IPS-20b (cell line): ENCODE measurements around the gene GRIK2.
"Not testable (repeated sequence)": the region's sequence is repeated elsewhere in the genome, so short reads cannot be mapped to it uniquely, and the experiment has no call there.

Experiments used
- H3K27ac ChIP-seq: one replicate; pipeline ENCODE4 v1.5.1; 2013; ENCODE audit warnings: low read length
- H3K27me3 ChIP-seq: 2 replicates; pipeline ENCODE4 v1.6.1; 2013; ENCODE audit warnings: mild to moderate bottlenecking, low read length, inconsistent platforms; ENCODE audit not compliant: insufficient read depth
- H3K36me3 ChIP-seq: 2 replicates; pipeline ENCODE4 v1.6.1; 2013; ENCODE audit warnings: low read depth, mild to moderate bottlenecking, inconsistent platforms, low read length, moderate library complexity; ENCODE audit not compliant: insufficient read depth
- H3K4me1 ChIP-seq: 2 replicates; pipeline ENCODE4 v1.6.1; 2013; ENCODE audit warnings: mild to moderate bottlenecking, control low read depth, inconsistent platforms, low read length, moderate library complexity; ENCODE audit not compliant: insufficient read depth
- H3K4me3 ChIP-seq: 2 replicates; pipeline ENCODE4 v1.5.1; 2013; ENCODE audit warnings: mild to moderate bottlenecking, low read length, inconsistent platforms
- H3K9ac ChIP-seq: 2 replicates; pipeline ENCODE4 v1.6.1; 2013; ENCODE audit warnings: low read depth, mild to moderate bottlenecking, inconsistent platforms, low read length, moderate library complexity
- H3K9me3 ChIP-seq: 2 replicates; pipeline ENCODE4 v1.6.1; 2013; ENCODE audit warnings: mild to moderate bottlenecking, low read depth, low read length, inconsistent platforms; ENCODE audit not compliant: insufficient read depth

Gene GRIK2

GRCh38 chr6:101605426-101605825, 211.9 kb downstream of the GRIK2 start:
- Histone ChIP-seq H3K27me3 (no peaks in the 10 kb centered on the region), H3K4me1 (no peaks in the 10 kb centered on the region), H3K27ac (no peak overlapping the region), H3K9me3 (no peaks in the 10 kb centered on the region), H3K9ac (no peak overlapping the region), H3K4me3 (no peak overlapping the region), H3K36me3 (no peaks in the 10 kb centered on the region)

- Histone ChIP-seq H3K27me3 (no peaks in the 10 kb centered on the region), H3K9ac (no peak overlapping the region), H3K9me3 (no peaks in the 10 kb centered on the region), H3K36me3 (no peaks in the 10 kb centered on the region), H3K27ac (no peak overlapping the region), H3K4me1 (no peaks in the 10 kb centered on the region), H3K4me3 (no peak overlapping the region)
Observed at GRCh38 chr6:101605874-101606273, 212.4 kb downstream of the GRIK2 start.

- no peak overlapping the region for H3K27ac ChIP-seq
- H3K4me1 ChIP-seq = no peaks in the 10 kb centered on the region
- no peaks in the 10 kb centered on the region for H3K36me3 ChIP-seq
- H3K27me3 ChIP-seq = no peaks in the 10 kb centered on the region
- H3K4me3 ChIP-seq = no peak overlapping the region
- no peak overlapping the region for H3K9ac ChIP-seq
- no peaks in the 10 kb centered on the region for H3K9me3 ChIP-seq
Observed at GRCh38 chr6:101607111-101607690, 213.7 kb downstream of the GRIK2 start.

- H3K36me3 ChIP-seq = no peaks in the 10 kb centered on the region
- no peak overlapping the region for H3K27ac ChIP-seq
- no peaks in the 10 kb centered on the region for H3K27me3 ChIP-seq
- H3K9ac ChIP-seq = no peak overlapping the region
- peaks cover under 1% of the 10 kb centered on the region; the same call in 1 of the 2 replicates for H3K4me1 ChIP-seq
- H3K4me3 ChIP-seq = no peak overlapping the region
- no peaks in the 10 kb centered on the region for H3K9me3 ChIP-seq
Observed at GRCh38 chr6:101608703-101609102, 215.2 kb downstream of the GRIK2 start.

GRCh38 chr6:101613556-101613955, 220.0 kb downstream of the GRIK2 start:
- Histone ChIP-seq H3K9ac (no peak overlapping the region), H3K4me1 (peaks cover 24% of the 10 kb centered on the region; the same call in 1 of the 2 replicates), H3K9me3 (no peaks in the 10 kb centered on the region), H3K36me3 (no peaks in the 10 kb centered on the region), H3K27ac (no peak overlapping the region), H3K27me3 (no peaks in the 10 kb centered on the region), H3K4me3 (no peak overlapping the region)

GRCh38 chr6:101614774-101615173, 221.3 kb downstream of the GRIK2 start:
- no peaks in the 10 kb centered on the region for H3K9me3 ChIP-seq
- H3K36me3 ChIP-seq = no peaks in the 10 kb centered on the region
- H3K27ac ChIP-seq = peak overlapping the region; percentile 59
- no peaks in the 10 kb centered on the region for H3K27me3 ChIP-seq
- peaks cover 24% of the 10 kb centered on the region; the same call in 1 of the 2 replicates for H3K4me1 ChIP-seq
- peak overlapping the region; percentile 22; the same call in 1 of the 2 replicates for H3K9ac ChIP-seq
- H3K4me3 ChIP-seq = peak overlapping the region; percentile 37

- no peak overlapping the region for H3K27ac ChIP-seq
- H3K4me1 ChIP-seq = no peaks in the 10 kb centered on the region
- H3K9me3 ChIP-seq = no peaks in the 10 kb centered on the region
- H3K36me3 ChIP-seq = no peaks in the 10 kb centered on the region
- H3K4me3 ChIP-seq = no peak overlapping the region
- H3K27me3 ChIP-seq = no peaks in the 10 kb centered on the region
- no peak overlapping the region for H3K9ac ChIP-seq
Observed at GRCh38 chr6:101626269-101626668, 232.8 kb downstream of the GRIK2 start.

- no peaks in the 10 kb centered on the region for H3K27me3 ChIP-seq
- no peak overlapping the region for H3K27ac ChIP-seq
- no peaks in the 10 kb centered on the region for H3K9me3 ChIP-seq
- no peak overlapping the region for H3K9ac ChIP-seq
- H3K36me3 ChIP-seq = no peaks in the 10 kb centered on the region
- no peaks in the 10 kb centered on the region for H3K4me1 ChIP-seq
- no peak overlapping the region for H3K4me3 ChIP-seq
Observed at GRCh38 chr6:101630941-101631340, 237.4 kb downstream of the GRIK2 start.

- Histone ChIP-seq H3K27ac (no peak overlapping the region), H3K27me3 (no peaks in the 10 kb centered on the region), H3K36me3 (no peaks in the 10 kb centered on the region), H3K9ac (no peak overlapping the region), H3K4me3 (no peak overlapping the region), H3K4me1 (no peaks in the 10 kb centered on the region), H3K9me3 (no peaks in the 10 kb centered on the region)
Observed at GRCh38 chr6:101633081-101633480, 239.6 kb downstream of the GRIK2 start.

- H3K9ac ChIP-seq, H3K27me3 ChIP-seq, H3K4me1 ChIP-seq, H3K9me3 ChIP-seq, H3K36me3 ChIP-seq, H3K27ac ChIP-seq, H3K4me3 ChIP-seq: not testable (repeated sequence)
Observed at GRCh38 chr6:101638865-101639264, 245.4 kb downstream of the GRIK2 start.

GRCh38 chr6:101640131-101640530, 246.6 kb downstream of the GRIK2 start:
- Histone ChIP-seq H3K9ac (no peak overlapping the region), H3K4me1 (no peaks in the 10 kb centered on the region), H3K4me3 (no peak overlapping the region), H3K36me3 (no peaks in the 10 kb centered on the region), H3K27ac (no peak overlapping the region), H3K9me3 (no peaks in the 10 kb centered on the region), H3K27me3 (no peaks in the 10 kb centered on the region)

GRCh38 chr6:101645770-101646169, 252.3 kb downstream of the GRIK2 start:
- Histone ChIP-seq H3K27ac (no peak overlapping the region), H3K9me3 (no peaks in the 10 kb centered on the region), H3K27me3 (no peaks in the 10 kb centered on the region)

More at GRCh38 chr6:101645770-101646169, 252.3 kb downstream of the GRIK2 start:
- no peaks in the 10 kb centered on the region for H3K36me3 ChIP-seq
- H3K9ac ChIP-seq = no peak overlapping the region
- no peak overlapping the region for H3K4me3 ChIP-seq
- peaks cover 11% of the 10 kb centered on the region for H3K4me1 ChIP-seq
